MCF 10A (cell line): ENCODE data around the gene HSPA6. TPM values are rescaled to one million over a fixed set of nuclear protein-coding genes. Genes with fewer than 3 reads are reported as not detected.

ENCODE experiments used
- BruUV-seq: library from RNA; stranded (reverse); fragments of 400-500 nt; replicated peaks from 2 replicates; lab custom pipeline; 2021; lab: Mats Ljungman, UMichigan
- CTCF ChIA-PET: fragments of 300-600 bp; sonication (Branson Sonifier 250); formaldehyde crosslinking; extraction: SDS; loops from one replicate; lab custom pipeline; 2021; ENCODE audit warnings: antibody characterized with exemption, inconsistent platforms; lab: Yijun Ruan, JAX
- POLR2A ChIA-PET: fragments of 300-600, 350-650 bp; sonication (Branson Sonifier 250); formaldehyde crosslinking; extraction: SDS; loops from one replicate; lab custom pipeline; 2020; ENCODE audit warnings: antibody characterized with exemption, inconsistent platforms; lab: Yijun Ruan, JAX
- DNase-seq: peaks from one replicate; pipeline ENCODE4 v3.0.0-alpha.2; 2018; ENCODE audit not compliant: unreplicated experiment
- H3K27ac Mint-ChIP-seq: one replicate; pipeline ENCODE4 v1.8.0; 2022; ENCODE audit warnings: mild to moderate bottlenecking, low read depth, mixed read lengths; ENCODE audit not compliant: unreplicated experiment
- H3K27me3 Mint-ChIP-seq: one replicate; pipeline ENCODE4 v1.8.0; 2022; ENCODE audit warnings: mixed read lengths; ENCODE audit not compliant: insufficient read depth, unreplicated experiment
- H3K36me3 Mint-ChIP-seq: one replicate; pipeline ENCODE4 v1.8.0; 2022; ENCODE audit warnings: mild to moderate bottlenecking, moderate library complexity, mixed read lengths; ENCODE audit not compliant: insufficient read depth, unreplicated experiment
- H3K4me1 Mint-ChIP-seq: one replicate; pipeline ENCODE4 v1.8.0; 2022; ENCODE audit warnings: mixed read lengths; ENCODE audit not compliant: insufficient read depth, unreplicated experiment
- H3K4me3 Mint-ChIP-seq: one replicate; pipeline ENCODE4 v1.8.0; 2022; ENCODE audit warnings: mild to moderate bottlenecking, moderate library complexity, mixed read lengths; ENCODE audit not compliant: unreplicated experiment
- H3K9me3 Mint-ChIP-seq: one replicate; pipeline ENCODE4 v1.8.0; 2022; ENCODE audit warnings: mixed read lengths; ENCODE audit not compliant: unreplicated experiment
- intact Hi-C: fragments of 100-400 bp; cut with micrococcal nuclease; formaldehyde crosslinking; loops from 2 replicates; pipeline ENCODE4 v1.14.1; 2022
- total RNA-seq: library from RNA; stranded (reverse); gene quantifications from 2 replicates; pipeline ENCODE4 v1.2.3, GENCODE V29; 2022
- TF ChIP-seq, protein P1 (sequence below): fragments of 200-600 bp; IDR thresholded peaks from one replicate; pipeline ENCODE4 v1.8.0; 2022; ENCODE audit warnings: antibody characterized with exemption, mild to moderate bottlenecking; ENCODE audit not compliant: unreplicated experiment

HSPA6 gene
- total RNA-seq, 1 experiment from 2014 or later = 0.28 TPM

DNA sequence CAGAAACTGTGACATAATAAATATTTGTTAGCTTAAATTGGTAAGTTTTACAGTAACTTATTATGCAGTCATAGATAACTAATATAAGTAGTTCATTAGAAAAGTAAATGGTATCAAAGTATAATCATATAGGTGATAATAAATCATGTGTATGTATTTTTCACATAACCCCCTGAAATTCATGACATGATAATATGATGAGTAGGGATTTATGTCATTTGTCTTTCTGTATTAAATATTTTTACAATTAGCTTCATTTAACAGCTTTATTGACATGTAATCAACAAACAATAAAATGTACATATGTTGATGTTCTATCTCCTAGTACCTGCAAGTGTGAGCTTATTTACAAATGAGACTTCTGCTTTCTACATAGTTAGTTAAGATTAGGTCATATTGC lies 28.9 kb upstream of the HSPA6 start:
- no peak for DNase-seq
- TF ChIP-seq, protein P1, sequence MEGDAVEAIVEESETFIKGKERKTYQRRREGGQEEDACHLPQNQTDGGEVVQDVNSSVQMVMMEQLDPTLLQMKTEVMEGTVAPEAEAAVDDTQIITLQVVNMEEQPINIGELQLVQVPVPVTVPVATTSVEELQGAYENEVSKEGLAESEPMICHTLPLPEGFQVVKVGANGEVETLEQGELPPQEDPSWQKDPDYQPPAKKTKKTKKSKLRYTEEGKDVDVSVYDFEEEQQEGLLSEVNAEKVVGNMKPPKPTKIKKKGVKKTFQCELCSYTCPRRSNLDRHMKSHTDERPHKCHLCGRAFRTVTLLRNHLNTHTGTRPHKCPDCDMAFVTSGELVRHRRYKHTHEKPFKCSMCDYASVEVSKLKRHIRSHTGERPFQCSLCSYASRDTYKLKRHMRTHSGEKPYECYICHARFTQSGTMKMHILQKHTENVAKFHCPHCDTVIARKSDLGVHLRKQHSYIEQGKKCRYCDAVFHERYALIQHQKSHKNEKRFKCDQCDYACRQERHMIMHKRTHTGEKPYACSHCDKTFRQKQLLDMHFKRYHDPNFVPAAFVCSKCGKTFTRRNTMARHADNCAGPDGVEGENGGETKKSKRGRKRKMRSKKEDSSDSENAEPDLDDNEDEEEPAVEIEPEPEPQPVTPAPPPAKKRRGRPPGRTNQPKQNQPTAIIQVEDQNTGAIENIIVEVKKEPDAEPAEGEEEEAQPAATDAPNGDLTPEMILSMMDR = no peak
- no peaks in the 10 kb centered on the region for H3K9me3 Mint-ChIP-seq
- ChIA-PET POLR2A (interaction anchor here (1.1 to 1.6 kb wide), 4 partner anchors 8 to 242 kb away, joined by 3 to 5 read pairs (median 3); no protein-coding TSS in a partner anchor), CTCF (interaction anchor here (0.7 to 1.3 kb wide), 5 partner anchors 10 to 230 kb away, joined by 3 to 7 read pairs (median 4); no protein-coding TSS in a partner anchor)
- H3K27ac Mint-ChIP-seq = no peak overlapping the region
- H3K36me3 Mint-ChIP-seq = no peaks in the 10 kb centered on the region
- H3K4me3 Mint-ChIP-seq = no peak overlapping the region
- H3K27me3 Mint-ChIP-seq = peaks cover 54% of the 10 kb centered on the region
- intact Hi-C loops = no loop called here
- H3K4me1 Mint-ChIP-seq = no peaks in the 10 kb centered on the region
- no TSS peak for BruUV-seq

DNA sequence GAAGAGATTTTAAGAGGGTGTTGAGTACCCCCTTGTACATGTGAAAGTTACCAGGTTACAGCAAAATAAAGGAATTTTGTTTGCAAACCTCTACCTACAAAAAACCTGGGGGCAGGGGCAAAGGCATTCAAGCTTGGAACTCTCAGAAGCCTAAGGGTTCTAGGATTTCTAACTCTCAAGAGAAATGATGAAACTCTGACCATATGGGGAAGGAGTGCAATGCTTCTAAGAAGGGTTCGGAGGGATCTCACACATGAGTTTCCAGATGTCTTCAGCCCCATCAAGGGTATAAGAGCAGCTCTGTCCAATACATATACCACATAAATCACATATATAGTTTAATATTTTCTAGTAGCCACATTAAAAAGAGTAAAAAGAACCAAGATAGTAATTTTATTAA lies 26.4 kb upstream of the HSPA6 start:
- Mint-ChIP-seq H3K27me3 (peaks cover 33% of the 10 kb centered on the region), H3K9me3 (no peaks in the 10 kb centered on the region), H3K36me3 (no peaks in the 10 kb centered on the region), H3K4me1 (no peaks in the 10 kb centered on the region), H3K27ac (no peak overlapping the region), H3K4me3 (no peak overlapping the region)
- BruUV-seq = no TSS peak
- no peak for DNase-seq
- TF ChIP-seq, protein P1 = no peak
- ChIA-PET POLR2A (no interaction called here), CTCF (interaction anchor here (0.6 to 1.2 kb wide), 4 partner anchors 8 to 822 kb away, joined by 3 to 6 read pairs (median 4); no protein-coding TSS in a partner anchor)
- intact Hi-C loops = no loop called here

DNA sequence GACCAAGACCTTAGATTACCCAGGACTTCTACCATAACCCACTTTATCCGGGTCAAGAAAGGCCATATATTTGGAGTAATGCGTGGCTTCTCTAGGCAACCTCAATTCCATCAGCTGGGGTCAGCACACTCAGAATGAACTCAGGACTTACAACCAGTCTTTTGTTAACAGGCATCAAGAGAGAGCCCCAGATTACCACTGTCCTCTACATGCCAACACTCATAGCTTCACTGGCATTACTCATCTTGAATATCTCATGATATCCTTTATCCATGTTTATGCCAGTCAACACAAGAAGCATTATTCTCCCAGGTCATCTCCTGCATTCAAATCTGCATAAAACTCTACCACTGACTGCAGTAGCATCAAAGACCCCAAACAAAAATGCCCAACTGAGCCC lies 25.7 kb upstream of the HSPA6 start:
- TF ChIP-seq, protein P1 = no peak
- H3K27me3 Mint-ChIP-seq = peaks cover 33% of the 10 kb centered on the region
- no peak overlapping the region for H3K27ac Mint-ChIP-seq
- no peaks in the 10 kb centered on the region for H3K9me3 Mint-ChIP-seq
- DNase-seq = no peak
- ChIA-PET CTCF (interaction anchor here (0.6 to 1.2 kb wide), 2 partner anchors 207 to 823 kb away, joined by 3 to 4 read pairs; no protein-coding TSS in a partner anchor), POLR2A (no interaction called here)
- no peaks in the 10 kb centered on the region for H3K36me3 Mint-ChIP-seq
- H3K4me3 Mint-ChIP-seq = no peak overlapping the region
- intact Hi-C loops = no loop called here
- H3K4me1 Mint-ChIP-seq = no peaks in the 10 kb centered on the region
- no TSS peak for BruUV-seq

DNA sequence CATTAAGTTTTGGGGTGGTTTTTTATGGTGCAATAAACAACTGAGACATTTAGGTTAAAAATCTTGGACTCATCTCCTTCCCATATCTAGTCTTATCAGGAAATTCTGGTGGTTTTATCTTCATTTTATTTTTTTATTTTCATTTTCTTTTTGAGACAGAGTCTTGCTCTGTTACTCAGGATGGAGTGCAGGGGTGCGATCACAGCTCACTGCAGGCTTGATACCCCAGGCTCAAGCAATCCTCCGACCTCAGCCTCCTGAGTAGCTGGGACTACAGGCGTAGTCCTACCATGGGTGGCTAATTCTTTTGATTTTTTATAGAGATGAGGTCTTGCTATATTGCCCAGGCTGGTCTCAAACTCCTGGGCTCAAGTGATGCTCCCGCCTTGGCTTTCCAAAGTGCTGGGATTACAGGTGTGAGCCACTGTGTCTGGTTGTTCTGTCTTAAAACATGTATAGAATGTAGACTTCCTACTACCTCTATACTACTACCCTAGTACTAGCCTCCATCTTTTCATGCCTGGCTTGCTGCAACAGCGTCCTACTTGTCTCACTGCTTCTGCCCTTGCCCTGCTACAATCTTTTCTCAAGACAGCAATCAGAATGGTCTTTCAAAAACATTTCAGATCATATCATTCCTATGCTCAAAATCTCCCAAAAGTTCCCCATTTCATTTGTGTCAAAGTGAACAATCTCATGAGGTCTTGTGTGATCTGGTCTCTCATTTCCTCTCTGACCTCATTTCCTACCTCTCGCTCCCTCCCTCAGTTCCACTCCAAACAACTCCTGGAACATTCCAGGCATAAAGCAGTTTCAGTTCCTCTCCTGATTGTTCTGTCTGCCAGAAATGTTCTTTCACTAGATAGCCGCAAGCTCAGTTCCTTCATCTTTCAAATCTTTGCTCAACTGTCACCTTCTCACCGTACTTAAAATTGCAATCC lies 25.0 kb upstream of the HSPA6 start:
- no TSS peak for BruUV-seq
- Mint-ChIP-seq H3K36me3 (no peaks in the 10 kb centered on the region), H3K9me3 (no peaks in the 10 kb centered on the region), H3K27ac (no peak overlapping the region), H3K27me3 (peaks cover 33% of the 10 kb centered on the region), H3K4me1 (no peaks in the 10 kb centered on the region), H3K4me3 (no peak overlapping the region)
- ChIA-PET CTCF (interaction anchor here (0.6 kb wide), 1 partner anchor 11 kb away, joined by 3 read pairs; no protein-coding TSS in a partner anchor), POLR2A (no interaction called here)
- no peak for DNase-seq
- intact Hi-C loops = no loop called here
- TF ChIP-seq, protein P1 = no peak
